ENCODE data around the gene MYADML2.

GRCh38 chr17:81939881-81940385 is 7.1 kb downstream of the MYADML2 start:
- TF ChIP-seq CTCF (IDR thresholded peaks at IDR 0.05) = no peak
- no peak for TF ChIP-seq POLR2A (IDR thresholded peaks at IDR 0.05)
- no peak for TF ChIP-seq EP300 (IDR thresholded peaks at IDR 0.05)
